Measurements from ENCODE around the gene KLHDC1.

- TF ChIP-seq GLIS3 (CRISPR knock-in tag; IDR thresholded peaks at IDR 0.05), result no peak
- no peak for TF ChIP-seq ARNTL (CRISPR knock-in tag; IDR thresholded peaks at IDR 0.05; ENCODE audit: borderline replicate concordance, low read depth)
- TF ChIP-seq ZFP30 (CRISPR knock-in tag; IDR thresholded peaks at IDR 0.05), result no peak
- TF ChIP-seq TOX (CRISPR knock-in tag; IDR thresholded peaks at IDR 0.05; ENCODE audit: borderline replicate concordance), result no peak
- no peak for TF ChIP-seq ISL1 (CRISPR knock-in tag; IDR thresholded peaks at IDR 0.05)
- no peak for TF ChIP-seq ZNF70 (CRISPR knock-in tag; IDR thresholded peaks at IDR 0.05)
- no peak for TF ChIP-seq TCF4 (CRISPR knock-in tag; IDR thresholded peaks at IDR 0.05; ENCODE audit: borderline replicate concordance)
- TF ChIP-seq ESRRG (CRISPR knock-in tag; IDR thresholded peaks at IDR 0.05), result no peak
These were observed 15.3 kb upstream of the KLHDC1 start for GRCh38 chr14:49677643-49678042.
